ENCODE data around the gene LMOD2. TPM values are rescaled to one million over a fixed set of nuclear protein-coding genes. Genes with fewer than 3 reads are reported as not detected.
A peak's percentile ranks its signal among the peaks of the same experiment; 100 is the strongest.

The LMOD2 gene
- total RNA-seq, 3 donors from 2014 or later: 0.63 TPM; not detected in 2

GRCh38 chr7:123673137-123673732, 17.6 kb downstream of the LMOD2 start:
- intact Hi-C loops (cut with DNase I, micrococcal nuclease): loop anchor here in 1 of 2 donors (10.0 kb wide), 1 partner anchor 428 kb away; no protein-coding TSS in a partner anchor

GRCh38 chr7:123673752-123674398, 18.2 kb downstream of the LMOD2 start:
- ATAC-seq: no peak
- H3K9me3 ChIP-seq: no peaks in the 10 kb centered on the region
- no peak for TF ChIP-seq CTCF (IDR thresholded peaks at IDR 0.05)
- intact Hi-C loops (cut with DNase I, micrococcal nuclease): loop anchor here in 1 of 2 donors (10.0 kb wide), 1 partner anchor 429 kb away; no protein-coding TSS in a partner anchor
- H3K4me3 ChIP-seq: no peak overlapping the region
- no peaks in the 10 kb centered on the region for H3K4me1 ChIP-seq (ENCODE audit: low read depth)
- DNase-seq: no peak
- H3K36me3 ChIP-seq (ENCODE audit: low read depth): no peaks in the 10 kb centered on the region

More at GRCh38 chr7:123673137-123673732, 17.6 kb downstream of the LMOD2 start:
- TF ChIP-seq CTCF (IDR thresholded peaks at IDR 0.05): no peak
- H3K9me3 ChIP-seq: no peaks in the 10 kb centered on the region
- no peaks in the 10 kb centered on the region for H3K4me1 ChIP-seq (ENCODE audit: low read depth)
- H3K36me3 ChIP-seq (ENCODE audit: low read depth): no peaks in the 10 kb centered on the region
- H3K4me3 ChIP-seq: no peak overlapping the region
- ATAC-seq (peak; percentile 28), DNase-seq (no peak)

GRCh38 chr7:123674399-123675180, 18.9 kb downstream of the LMOD2 start:
- DNase-seq: no peak
- intact Hi-C loops (cut with DNase I, micrococcal nuclease): loop anchor here in 1 of 2 donors (10.0 kb wide), 1 partner anchor 430 kb away; no protein-coding TSS in a partner anchor
- TF ChIP-seq CTCF (IDR thresholded peaks at IDR 0.05): no peak
- no peaks in the 10 kb centered on the region for H3K4me1 ChIP-seq (ENCODE audit: low read depth)
- H3K36me3 ChIP-seq (ENCODE audit: low read depth): no peaks in the 10 kb centered on the region
- no peaks in the 10 kb centered on the region for H3K9me3 ChIP-seq
- H3K4me3 ChIP-seq: no peak overlapping the region
- no peak for ATAC-seq

- no peak for ATAC-seq
- no peak for DNase-seq
- no peak for TF ChIP-seq CTCF (IDR thresholded peaks at IDR 0.05)
- intact Hi-C loops (cut with DNase I, micrococcal nuclease): loop anchor here in 1 of 2 donors (10.0 kb wide), 1 partner anchor 430 kb away; no protein-coding TSS in a partner anchor
- Histone ChIP-seq H3K36me3 (ENCODE audit: low read depth) (no peaks in the 10 kb centered on the region), H3K4me1 (ENCODE audit: low read depth) (no peaks in the 10 kb centered on the region), H3K9me3 (no peaks in the 10 kb centered on the region), H3K4me3 (no peak overlapping the region)
These were observed 19.5 kb downstream of the LMOD2 start for GRCh38 chr7:123675181-123675473.

- H3K36me3 ChIP-seq (ENCODE audit: low read depth): no peaks in the 10 kb centered on the region
- DNase-seq (no peak), ATAC-seq (no peak)
- intact Hi-C loops (cut with DNase I, micrococcal nuclease): loop anchor here in 1 of 2 donors (10.0 kb wide), 1 partner anchor 432 kb away; no protein-coding TSS in a partner anchor
- no peaks in the 10 kb centered on the region for H3K4me1 ChIP-seq (ENCODE audit: low read depth)
- no peak for TF ChIP-seq CTCF (IDR thresholded peaks at IDR 0.05)
- H3K9me3 ChIP-seq: no peaks in the 10 kb centered on the region
- no peak overlapping the region for H3K4me3 ChIP-seq
These were observed 21.5 kb downstream of the LMOD2 start for GRCh38 chr7:123677061-123677715.
